Measurements from ENCODE around the gene SEMG1. TPM values are rescaled to one million over a fixed set of nuclear protein-coding genes. Genes with fewer than 3 reads are reported as not detected.

SEMG1 gene, protein sequence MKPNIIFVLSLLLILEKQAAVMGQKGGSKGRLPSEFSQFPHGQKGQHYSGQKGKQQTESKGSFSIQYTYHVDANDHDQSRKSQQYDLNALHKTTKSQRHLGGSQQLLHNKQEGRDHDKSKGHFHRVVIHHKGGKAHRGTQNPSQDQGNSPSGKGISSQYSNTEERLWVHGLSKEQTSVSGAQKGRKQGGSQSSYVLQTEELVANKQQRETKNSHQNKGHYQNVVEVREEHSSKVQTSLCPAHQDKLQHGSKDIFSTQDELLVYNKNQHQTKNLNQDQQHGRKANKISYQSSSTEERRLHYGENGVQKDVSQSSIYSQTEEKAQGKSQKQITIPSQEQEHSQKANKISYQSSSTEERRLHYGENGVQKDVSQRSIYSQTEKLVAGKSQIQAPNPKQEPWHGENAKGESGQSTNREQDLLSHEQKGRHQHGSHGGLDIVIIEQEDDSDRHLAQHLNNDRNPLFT
- total RNA-seq (2014; rRNA removed; shearing (Covaris generic); ENCODE audit: low replicate concordance) = not detected in 2 replicates

DNA sequence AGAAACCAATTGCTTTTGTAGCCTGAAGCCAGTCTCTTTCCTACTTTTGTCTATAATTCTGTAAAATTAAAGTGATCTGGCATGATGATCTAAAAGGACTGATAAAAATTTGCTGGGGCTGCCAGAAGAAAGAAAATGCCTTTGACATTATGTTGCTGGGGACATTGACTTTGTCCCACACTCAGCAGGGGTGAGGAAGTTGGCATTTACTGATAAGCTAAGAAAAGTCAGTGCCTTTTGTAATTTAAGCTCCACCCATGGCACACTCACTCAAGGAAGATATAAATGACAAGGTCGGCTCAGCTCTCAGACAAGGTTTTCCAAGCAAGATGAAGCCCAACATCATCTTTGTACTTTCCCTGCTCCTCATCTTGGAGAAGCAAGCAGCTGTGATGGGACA lies at the start of gene SEMG1:
TSS of gene SEMG1 (plus strand) at position 309 of the 400 bp plus-strand sequence. CDS start at position 330, 21 bp downstream.
- in situ Hi-C loops (cut with HindIII; ENCODE audit: low pct_unique_long_range_greater_than_20kb, low sequenced_read_pairs) = no loop called here

DNA sequence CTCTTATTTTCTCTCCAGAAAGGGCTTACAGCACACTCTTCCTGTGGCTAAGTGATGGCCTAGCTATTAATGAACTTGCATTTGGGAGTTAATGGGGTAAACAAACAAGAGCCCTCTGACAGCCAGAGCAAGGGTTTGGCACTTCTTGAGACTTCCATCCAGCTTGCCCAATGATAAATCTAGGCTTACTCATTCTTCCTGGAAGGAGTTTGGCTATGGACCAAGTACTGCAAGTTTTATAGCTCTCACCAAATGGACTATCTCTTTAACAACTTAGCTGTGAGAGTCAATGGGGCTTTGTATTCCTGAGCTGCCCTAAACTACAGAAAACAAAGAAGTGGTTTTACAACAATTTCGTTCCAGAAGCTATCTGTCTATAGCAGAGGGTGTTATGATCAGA lies 48.9 kb upstream of the SEMG1 start:
- no peak for DNase-seq (ENCODE audit: low read depth)
- in situ Hi-C loops (cut with HindIII; ENCODE audit: low pct_unique_long_range_greater_than_20kb, low sequenced_read_pairs) = no loop called here

More for the DNA sequence above, at the start of gene SEMG1:
- no peak for DNase-seq (ENCODE audit: low read depth)

DNA sequence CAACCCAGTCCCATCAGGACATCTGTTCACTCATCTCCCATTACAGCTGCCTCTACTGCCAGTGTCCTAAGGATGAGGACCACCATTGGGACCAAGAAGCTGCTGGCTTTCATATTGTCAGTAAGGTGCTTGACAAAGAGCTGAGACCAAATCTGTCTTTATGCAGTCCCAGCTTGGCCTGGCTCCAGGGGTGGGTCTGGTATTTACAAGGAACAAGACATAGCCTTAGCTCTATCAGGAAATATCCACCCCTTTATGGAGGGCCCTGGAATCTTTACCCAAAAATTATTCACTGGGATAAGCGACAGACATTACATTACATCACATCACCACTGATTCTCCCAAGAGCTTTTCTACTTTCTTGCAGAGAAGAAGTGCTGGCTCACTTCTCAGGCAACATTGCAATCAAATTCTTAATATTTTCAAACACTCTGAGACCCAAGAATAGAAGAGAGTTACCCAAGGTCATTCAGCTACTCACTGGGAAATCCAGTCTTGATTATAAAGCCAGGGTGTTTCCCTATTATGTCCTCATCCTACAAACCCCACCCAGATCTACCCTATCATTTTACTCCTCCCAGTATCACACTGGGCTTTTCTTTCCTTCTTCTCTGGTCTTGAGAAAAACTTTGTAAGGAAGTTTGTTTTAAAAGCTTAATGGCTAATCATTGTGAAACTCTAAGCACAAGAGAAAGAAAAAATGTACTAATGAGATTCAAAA lies 43.6 kb upstream of the SEMG1 start:
- no peak for DNase-seq (ENCODE audit: low read depth)
- in situ Hi-C loops (cut with HindIII; ENCODE audit: low pct_unique_long_range_greater_than_20kb, low sequenced_read_pairs) = no loop called here

DNA sequence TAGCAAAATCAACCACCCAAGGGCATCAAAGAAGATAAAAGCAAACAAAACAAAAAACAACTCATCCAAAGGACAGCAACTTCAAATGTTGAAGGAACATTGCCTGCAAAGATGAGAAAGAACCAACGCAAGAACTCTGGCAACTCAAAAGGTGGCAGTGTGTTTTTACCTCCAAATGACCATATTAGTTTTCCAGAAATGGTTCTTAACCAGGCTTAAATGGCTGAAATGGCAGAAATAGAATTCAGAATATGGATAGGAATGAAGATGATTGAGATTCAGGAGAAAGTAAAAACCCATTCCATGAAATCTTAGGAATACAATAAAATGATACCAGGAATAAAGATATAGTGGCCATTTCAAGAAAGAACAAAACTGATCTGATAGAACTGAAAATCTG lies 41.9 kb upstream of the SEMG1 start:
- in situ Hi-C loops (cut with HindIII; ENCODE audit: low pct_unique_long_range_greater_than_20kb, low sequenced_read_pairs) = no loop called here
- no peak for DNase-seq (ENCODE audit: low read depth)

DNA sequence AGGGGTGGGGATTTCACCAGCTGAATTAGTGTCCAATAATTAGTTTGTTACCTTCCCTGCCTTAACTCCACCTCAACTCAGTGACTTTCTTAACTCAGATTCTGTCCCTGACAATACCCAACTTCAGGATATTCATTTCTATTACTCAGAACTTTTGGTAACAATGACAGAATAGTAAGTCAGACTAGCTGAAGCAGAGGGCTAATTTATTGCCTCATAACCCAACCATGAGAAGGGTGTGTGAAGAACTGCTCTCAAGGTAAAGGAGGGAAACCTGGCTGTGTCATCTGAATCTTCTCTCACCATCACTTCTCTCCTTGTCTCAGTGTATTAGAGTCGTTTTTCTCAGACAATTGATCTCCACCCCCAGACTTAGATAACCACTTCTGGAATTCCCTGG lies 33.3 kb upstream of the SEMG1 start:
- in situ Hi-C loops (cut with HindIII; ENCODE audit: low pct_unique_long_range_greater_than_20kb, low sequenced_read_pairs) = no loop called here
- no peak for DNase-seq (ENCODE audit: low read depth)

DNA sequence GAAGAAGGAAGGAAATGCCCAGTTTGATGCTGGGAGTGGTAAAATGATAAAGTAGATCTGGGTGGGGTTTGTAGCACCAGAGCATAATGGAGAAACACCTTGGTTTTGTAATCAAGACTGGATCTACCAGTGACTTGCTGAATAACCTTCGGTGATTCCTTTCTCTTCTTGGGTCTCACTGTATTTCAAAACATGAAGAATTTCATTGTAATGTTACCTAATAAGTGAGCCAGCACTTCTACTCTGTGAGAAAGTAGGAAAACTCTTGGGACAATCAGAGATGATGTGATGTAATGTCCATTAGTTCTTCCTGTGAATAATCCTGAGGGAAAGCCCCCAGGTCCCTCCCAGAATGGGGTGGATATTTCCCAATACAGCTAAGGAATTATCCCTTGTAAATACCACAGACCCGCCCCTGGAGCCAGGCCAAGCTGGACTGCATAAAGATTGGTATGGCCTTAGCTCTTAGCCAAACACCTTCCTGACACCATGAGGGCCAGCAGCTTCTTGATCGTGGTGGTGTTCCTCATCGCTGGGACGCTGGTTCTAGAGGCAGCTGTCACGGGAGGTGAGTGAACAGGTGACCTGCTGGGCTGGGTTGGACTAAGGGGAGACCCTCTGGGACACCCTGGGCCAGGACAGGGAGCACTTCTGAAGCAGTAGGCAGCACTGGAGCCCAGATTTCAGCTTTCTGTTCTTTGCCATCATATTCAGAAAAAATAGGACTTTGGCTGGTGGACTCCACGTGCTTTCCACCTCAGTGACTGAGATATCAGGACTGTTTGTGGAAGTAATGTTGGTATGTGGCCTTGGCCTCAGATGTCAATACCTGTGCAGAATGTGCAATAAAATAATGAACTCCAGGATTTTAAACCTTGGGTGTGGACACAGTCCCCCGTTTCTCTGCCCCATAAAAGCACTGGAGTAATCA lies 32.1 kb upstream of the SEMG1 start, which contains the start of gene PI3:
TSS of gene PI3 (plus strand) at position 469 of the 931 bp plus-strand sequence. CDS start at position 490, 21 bp downstream.
- in situ Hi-C loops (cut with HindIII; ENCODE audit: low pct_unique_long_range_greater_than_20kb, low sequenced_read_pairs) = no loop called here
- peak; percentile 52 for DNase-seq (ENCODE audit: low read depth)

DNA sequence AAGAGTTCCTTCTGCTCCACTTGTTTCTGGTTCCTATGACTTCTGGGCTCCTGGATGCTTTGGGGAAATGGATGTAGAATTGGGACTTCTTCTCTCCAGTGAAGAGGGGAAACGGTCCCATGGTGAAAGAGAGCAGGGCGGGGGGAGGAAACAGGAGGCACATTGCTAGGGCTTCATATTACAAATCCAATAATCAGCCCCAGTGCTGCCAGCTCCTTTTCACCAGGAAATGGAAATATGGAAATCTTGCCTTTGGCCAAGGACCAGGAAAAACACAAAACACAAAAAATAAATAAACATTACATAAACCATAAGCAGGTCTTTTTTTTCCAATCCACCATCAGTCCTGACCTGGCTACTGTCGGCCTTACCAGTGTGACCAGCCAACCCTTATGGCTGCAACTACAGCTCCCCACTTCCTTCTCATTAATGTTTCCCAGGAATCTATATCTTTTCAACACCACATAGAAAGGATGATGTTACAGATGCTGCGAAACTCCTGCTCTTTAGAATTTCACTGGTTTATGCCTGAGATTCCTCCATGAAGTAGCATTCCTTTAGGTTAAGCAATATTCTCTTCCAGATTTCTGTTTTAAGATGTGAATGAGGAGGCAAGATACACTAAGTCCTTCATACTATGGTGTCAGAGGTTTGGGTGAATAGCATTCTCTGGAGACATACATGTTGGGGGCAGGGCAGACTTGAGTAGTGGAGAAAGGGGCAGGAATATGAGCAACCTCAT lies 30.1 kb upstream of the SEMG1 start:
- in situ Hi-C loops (cut with HindIII; ENCODE audit: low pct_unique_long_range_greater_than_20kb, low sequenced_read_pairs) = no loop called here

DNA sequence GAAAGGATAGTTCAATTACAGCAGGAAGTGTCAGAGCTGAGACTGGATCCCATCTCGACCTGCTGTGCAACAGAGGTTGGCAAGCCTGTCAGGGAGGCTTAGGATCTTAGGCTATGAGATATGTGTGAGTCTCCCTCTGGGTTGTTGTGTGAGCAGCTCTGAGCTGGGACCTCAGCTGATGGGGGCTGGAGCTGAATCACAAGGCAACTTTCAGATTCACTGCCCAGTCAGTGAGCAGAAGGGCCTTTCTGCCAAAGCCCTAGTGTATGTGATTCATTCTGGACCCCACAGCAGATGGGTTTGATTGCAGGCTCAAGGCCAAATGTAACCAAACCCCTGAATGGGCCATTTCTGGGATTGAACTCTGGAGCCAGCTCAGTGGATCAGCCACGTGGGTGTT lies 27.7 kb upstream of the SEMG1 start:
- DNase-seq (ENCODE audit: low read depth) = no peak
- in situ Hi-C loops (cut with HindIII; ENCODE audit: low pct_unique_long_range_greater_than_20kb, low sequenced_read_pairs) = no loop called here

More for the DNA sequence above, 30.1 kb upstream of the SEMG1 start:
- DNase-seq (ENCODE audit: low read depth) = peak; percentile 4

DNA sequence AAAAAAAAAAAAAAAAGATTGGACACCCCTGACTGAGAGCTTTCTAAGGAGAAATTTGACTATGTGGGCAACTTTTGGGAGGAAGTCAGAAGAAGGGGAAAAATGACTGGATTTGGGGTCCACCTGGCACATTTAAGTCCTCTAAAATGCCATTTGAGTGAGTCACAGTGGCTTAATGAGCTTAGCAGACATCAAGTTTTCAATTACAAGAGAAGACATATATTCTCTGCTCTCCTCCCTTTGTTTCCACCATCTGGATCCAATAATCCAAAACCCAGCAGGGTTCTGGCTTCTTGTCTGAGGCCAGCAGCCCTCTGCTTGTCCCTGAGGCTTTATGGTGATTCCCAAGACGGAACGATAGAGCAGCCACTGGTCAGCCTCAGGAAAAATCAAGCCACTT lies 25.2 kb upstream of the SEMG1 start:
- in situ Hi-C loops (cut with HindIII; ENCODE audit: low pct_unique_long_range_greater_than_20kb, low sequenced_read_pairs) = no loop called here
- no peak for DNase-seq (ENCODE audit: low read depth)

DNA sequence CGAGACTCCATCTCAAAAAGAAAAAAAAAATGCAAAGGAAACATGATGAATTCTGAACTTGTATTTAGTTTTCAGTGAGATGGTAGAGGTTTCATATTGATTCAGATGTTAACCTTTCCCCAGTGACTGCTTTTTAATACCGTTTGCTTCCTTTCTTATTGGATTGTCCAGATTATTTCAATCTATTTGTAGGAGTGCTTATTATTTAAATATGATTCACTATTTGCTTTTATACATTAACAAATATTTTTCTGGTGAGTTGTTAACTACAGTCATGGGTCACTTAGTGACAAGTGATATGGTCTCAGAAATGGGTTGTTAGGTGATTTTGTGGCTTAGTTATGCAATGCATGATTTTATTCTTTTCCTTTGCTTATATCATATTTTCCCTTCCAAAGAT lies 23.7 kb upstream of the SEMG1 start:
- in situ Hi-C loops (cut with HindIII; ENCODE audit: low pct_unique_long_range_greater_than_20kb, low sequenced_read_pairs) = no loop called here
- DNase-seq (ENCODE audit: low read depth) = no peak

DNA sequence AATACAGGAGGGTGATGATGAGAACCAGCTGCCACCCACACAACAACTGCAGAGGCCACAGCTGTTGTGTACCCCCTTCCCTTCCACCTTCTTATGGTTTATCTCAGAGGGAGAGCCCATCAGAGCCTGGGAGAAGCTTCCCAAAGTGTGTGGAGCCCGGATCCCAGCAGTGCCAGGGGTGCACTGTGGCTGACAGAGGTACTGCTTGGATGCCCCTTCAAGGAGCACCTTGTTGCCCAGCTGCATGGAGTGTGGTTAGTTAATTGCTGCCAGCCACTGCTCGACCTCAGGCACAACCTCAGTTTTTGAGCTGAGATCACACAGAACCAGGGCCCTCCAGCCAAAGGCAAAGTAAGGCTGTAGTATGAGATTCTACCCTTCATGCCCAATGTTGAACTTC lies 19.1 kb upstream of the SEMG1 start:
- no peak for DNase-seq (ENCODE audit: low read depth)
- in situ Hi-C loops (cut with HindIII; ENCODE audit: low pct_unique_long_range_greater_than_20kb, low sequenced_read_pairs) = no loop called here

DNA sequence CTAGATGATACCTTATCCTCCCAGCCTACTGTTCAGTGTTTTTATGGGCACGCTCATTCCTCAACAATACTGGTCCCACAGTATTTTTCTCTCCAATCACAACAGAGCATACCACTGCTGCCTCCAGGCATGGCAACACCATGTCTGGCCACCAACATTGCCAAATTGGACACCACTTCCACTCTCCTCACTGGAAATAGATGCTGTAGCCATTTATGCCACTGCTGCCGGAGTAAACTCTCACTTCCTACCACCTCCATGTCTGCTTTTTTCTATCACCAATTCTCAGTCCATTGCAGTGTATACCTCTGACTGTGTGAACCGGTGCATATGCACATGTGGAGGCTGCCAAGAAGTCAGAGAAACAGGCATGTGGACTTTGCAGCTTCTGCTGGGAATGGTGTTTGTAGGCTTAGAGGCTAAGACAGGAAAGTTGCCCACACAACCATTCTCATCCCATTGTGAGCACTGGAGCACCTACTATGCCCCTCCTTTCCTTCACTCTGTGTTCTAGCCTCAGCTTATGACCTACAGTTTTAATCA lies 17.7 kb upstream of the SEMG1 start:
- in situ Hi-C loops (cut with HindIII; ENCODE audit: low pct_unique_long_range_greater_than_20kb, low sequenced_read_pairs) = no loop called here
- no peak for DNase-seq (ENCODE audit: low read depth)

DNA sequence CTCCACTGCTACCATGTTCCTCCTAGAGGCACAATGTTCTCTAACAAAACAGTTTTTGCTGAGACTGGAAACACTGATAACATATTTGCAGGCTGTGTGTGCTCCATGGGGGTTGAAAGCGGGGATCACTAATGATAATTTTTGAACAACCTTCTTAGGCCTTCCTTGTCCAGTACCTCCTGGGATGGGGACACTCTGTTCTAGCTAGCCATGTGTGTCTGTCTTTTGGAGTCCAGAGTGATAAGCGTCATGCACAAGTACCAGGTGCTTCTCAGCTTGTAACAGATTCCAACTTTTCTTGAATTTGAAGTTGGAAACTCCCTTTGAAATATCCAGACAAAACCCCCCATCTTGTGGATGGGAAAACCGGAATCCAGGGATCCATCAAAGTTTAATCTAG lies 17.0 kb upstream of the SEMG1 start:
- DNase-seq (ENCODE audit: low read depth) = no peak
- in situ Hi-C loops (cut with HindIII; ENCODE audit: low pct_unique_long_range_greater_than_20kb, low sequenced_read_pairs) = no loop called here

DNA sequence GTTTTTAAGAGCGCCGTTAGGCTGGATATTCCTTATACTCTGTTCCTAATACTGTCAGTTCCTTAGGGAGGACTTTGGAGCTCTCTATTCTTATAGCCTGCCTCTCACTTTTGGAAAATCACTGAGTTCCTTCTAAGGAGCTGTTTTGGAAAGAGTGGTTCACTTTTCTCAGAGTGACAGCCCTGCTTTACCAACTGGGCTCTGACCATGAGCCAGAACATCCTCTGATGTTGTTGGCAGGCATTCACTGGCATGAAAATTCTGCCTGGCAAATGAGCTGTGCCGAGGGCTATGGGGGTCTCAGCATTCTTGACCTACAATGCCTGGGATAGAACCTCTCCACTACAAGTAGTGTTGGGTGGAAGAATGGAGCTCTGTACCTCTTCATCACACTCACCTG lies 14.9 kb upstream of the SEMG1 start:
- DNase-seq (ENCODE audit: low read depth) = no peak
- in situ Hi-C loops (cut with HindIII; ENCODE audit: low pct_unique_long_range_greater_than_20kb, low sequenced_read_pairs) = no loop called here

DNA sequence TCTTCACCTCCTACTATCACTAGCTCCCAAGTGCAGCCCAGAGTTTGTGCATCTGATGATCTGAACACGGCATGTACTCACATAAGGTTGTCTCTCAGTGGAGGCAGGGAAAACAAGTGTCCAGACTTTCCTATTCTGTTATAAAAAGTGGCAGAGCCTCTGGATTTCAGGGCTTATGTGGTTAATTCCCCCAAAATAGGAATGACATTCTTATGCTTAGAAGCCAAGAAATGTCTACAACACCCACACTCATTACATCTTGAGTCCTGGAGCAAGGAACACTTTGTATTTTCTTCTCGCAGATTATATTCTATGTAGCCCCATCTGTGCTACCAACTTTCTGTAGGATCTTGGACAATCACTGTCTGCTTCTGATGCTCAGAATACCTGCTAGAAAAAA lies 13.5 kb upstream of the SEMG1 start:
- in situ Hi-C loops (cut with HindIII; ENCODE audit: low pct_unique_long_range_greater_than_20kb, low sequenced_read_pairs) = no loop called here
- DNase-seq (ENCODE audit: low read depth) = no peak

DNA sequence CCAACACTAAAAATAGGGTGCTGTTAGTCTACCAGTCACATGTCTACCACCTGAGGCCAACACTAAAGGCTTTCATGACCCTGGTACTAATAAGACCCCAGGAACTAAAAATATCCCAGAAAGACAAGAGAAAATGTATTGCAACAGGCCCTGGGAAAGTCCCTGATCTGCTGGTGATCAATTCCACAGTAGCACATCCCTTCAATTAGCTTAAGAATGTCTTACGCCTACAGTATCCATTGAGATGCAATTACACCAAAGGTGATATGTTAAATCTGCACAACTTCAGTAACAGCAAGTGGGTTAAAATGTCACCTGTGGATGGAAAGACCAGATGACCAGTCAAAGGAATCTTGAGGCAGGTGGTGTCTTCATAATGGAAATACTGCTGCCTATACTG lies 3.1 kb downstream of the SEMG1 start:
- in situ Hi-C loops (cut with HindIII; ENCODE audit: low pct_unique_long_range_greater_than_20kb, low sequenced_read_pairs) = no loop called here
- DNase-seq (ENCODE audit: low read depth) = no peak

DNA sequence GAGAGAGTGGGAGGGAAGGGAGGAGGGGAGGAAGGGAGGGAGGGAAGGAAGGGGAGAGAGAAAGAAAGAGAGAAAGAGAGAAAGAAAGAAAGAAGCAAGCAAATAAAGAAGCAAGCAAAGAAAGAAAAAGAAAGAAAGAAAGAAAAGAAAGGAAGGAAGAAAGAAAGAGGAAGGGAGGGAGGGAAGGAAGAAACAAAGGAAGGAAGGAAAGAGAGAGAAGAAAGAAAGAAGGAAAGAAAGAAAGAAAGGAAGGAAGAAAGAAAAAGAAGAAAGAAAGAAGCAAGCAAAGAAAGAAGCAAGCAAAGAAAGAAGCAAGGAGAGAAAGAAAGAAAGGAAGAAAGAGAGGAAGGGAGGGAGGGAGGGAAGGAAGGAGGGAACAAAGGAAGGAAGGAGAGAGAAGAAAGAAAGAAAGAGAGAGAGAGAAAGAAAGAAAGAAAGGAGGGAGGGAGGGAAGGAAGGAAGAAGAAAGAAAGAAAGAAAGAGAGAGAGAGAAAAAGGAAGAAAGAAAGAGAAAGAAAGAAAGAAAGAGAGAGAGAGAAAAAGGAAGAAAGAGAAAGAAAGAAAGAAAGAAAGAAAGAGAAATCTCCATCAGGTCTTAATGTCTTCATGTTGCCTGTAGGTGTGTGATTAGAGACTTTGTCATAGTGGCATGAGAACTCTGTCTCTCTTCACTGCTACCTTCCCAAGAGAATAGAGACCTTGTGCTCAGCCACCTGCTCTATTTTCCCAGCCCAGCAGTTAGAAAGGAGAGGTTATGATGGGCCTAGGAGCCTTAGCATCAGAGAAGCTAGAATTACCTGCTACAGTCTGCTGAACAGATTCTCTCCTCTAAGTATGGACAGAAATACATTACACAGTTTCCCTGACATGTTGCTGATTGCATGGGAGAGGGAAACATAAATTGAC lies 5.0 kb downstream of the SEMG1 start:
- in situ Hi-C loops (cut with HindIII; ENCODE audit: low pct_unique_long_range_greater_than_20kb, low sequenced_read_pairs) = no loop called here
- DNase-seq (ENCODE audit: low read depth) = no peak

Measured in Caki2 (cell line).